Aorta (tissue), 5 donors: ENCODE data around the gene TBC1D10B. TPM values are rescaled to one million over a fixed set of nuclear protein-coding genes. Genes with fewer than 3 reads are reported as not detected.
A peak's percentile ranks its signal among the peaks of the same experiment; 100 is the strongest.
"Not testable (repeated sequence)": the region's sequence is repeated elsewhere in the genome, so short reads cannot be mapped to it uniquely, and the experiment has no call there.

Experiments
- ATAC-seq: fragments of 200-7000 bp; cut with Tn5 transposase; one replicate; pipeline ENCODE4 v1.9.1; 2022; ENCODE audit warnings: moderate library complexity; ENCODE audit not compliant: low FRiP score
- DNase-seq, 2 donors: peaks; one replicate each; pipeline ENCODE4 v3.0.0-alpha.2; 2020
- H3K27ac ChIP-seq, 2 donors: one replicate each; pipeline ENCODE4 v1.5.1; 2013; ENCODE audit warnings: low read length in 2 of 2, mild to moderate bottlenecking in 2 of 2, moderate library complexity in 2 of 2, control low read depth in 1 of 2, inconsistent platforms in 1 of 2, low read depth in 1 of 2
- H3K27me3 ChIP-seq, 2 donors: one replicate each; pipeline ENCODE4 v1.6.1; 2013; ENCODE audit warnings: control low read depth in 1 of 2, low read length in 1 of 2, mild to moderate bottlenecking in 1 of 2, moderate library complexity in 1 of 2; ENCODE audit not compliant: insufficient read depth in 2 of 2, control insufficient read depth in 1 of 2
- H3K36me3 ChIP-seq, 2 donors: one replicate each; pipeline ENCODE4 v1.6.1; 2013; ENCODE audit warnings: control low read depth in 1 of 2, low read length in 1 of 2, mild to moderate bottlenecking in 1 of 2; ENCODE audit not compliant: insufficient read depth in 2 of 2, control insufficient read depth in 1 of 2
- H3K4me1 ChIP-seq, 2 donors: one replicate each; pipeline ENCODE4 v1.6.1; 2013; ENCODE audit warnings: low read length in 2 of 2, control low read depth in 1 of 2, mild to moderate bottlenecking in 1 of 2, moderate library complexity in 1 of 2; ENCODE audit not compliant: insufficient read depth in 2 of 2, control insufficient read depth in 1 of 2
- H3K4me3 ChIP-seq, 2 donors: one replicate each; pipeline ENCODE4 v1.5.1; 2013; ENCODE audit warnings: low read length in 2 of 2, control low read depth in 1 of 2, mild to moderate bottlenecking in 1 of 2
- H3K9me3 ChIP-seq: one replicate; pipeline ENCODE4 v1.6.1; 2013; ENCODE audit warnings: mild to moderate bottlenecking, low read length; ENCODE audit not compliant: control insufficient read depth
- WGBS, 2 donors: extraction: QIAGEN DNeasy Blood & Tissue Kit; methylation state at CpG; one replicate each; pipeline ENCODE4 v1.1.7; 2013; 5-methylcytosine and 5-hydroxymethylcytosine counted together
- intact Hi-C, 2 donors: fragments of 100-400 bp; cut with DNase I; formaldehyde crosslinking; loops; one replicate each; pipeline versions ENCODE4 v1.14.2 to v1.15.0; 2022
- polyA plus RNA-seq, 2 donors: library from polyadenylated mRNA; stranded (reverse); fragments of 200-250 nt; gene quantifications; one replicate each; pipeline ENCODE4 v1.2.3, GENCODE V29; 2013
- total RNA-seq, 2 donors: library from RNA; stranded (reverse); fragmentation: NEBNext Ultra II Directional; extraction: Animal tissue kit (Norgen Biotek cat#: 25700); gene quantifications; one replicate each; pipeline ENCODE4 v1.2.1, GENCODE V29; 2021
- donor health status: healthy with polysubstance abuse.
- donor health status: Bipolar disorder and iron deficiency.
- donor health status: DM: no; HTN: no; CAD: no.
- donor health status: DM: no; HTN: no; CAD: no.
- donor health status: DM: yes; HTN: yes; CAD: no.

Gene TBC1D10B
- total and polyA plus RNA-seq, 4 donors: 10.3 to 38.0 (median 26.4) TPM

DNA sequence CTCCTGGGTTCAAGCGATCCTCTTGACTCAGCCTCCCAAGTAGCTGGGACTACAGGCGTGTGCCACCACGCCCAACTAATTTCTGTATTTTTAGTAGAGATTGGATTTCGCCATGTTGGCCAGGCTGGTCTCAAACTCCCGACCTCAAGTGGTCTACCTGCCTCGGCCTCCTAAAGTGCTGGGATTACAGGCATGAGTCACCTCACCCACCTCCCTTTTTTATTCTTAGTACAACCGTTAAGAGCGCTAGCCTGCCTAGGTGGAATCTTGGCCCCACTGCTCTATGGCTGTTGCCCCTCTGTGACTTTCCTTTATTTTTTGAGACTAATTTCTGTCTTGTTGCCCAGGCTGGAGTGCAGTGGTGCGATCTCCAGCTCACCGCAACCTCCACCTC is 32.3 kb downstream of the TBC1D10B start:
- H3K27ac ChIP-seq, H3K4me1 ChIP-seq, intact Hi-C loops, H3K9me3 ChIP-seq, H3K4me3 ChIP-seq, H3K27me3 ChIP-seq, H3K36me3 ChIP-seq, ATAC-seq: not testable (repeated sequence)
- 88 to 97% methylated on average over 10 of the region's 10 CpGs for WGBS, 2 donors
- peak in 1 of 2 donors; percentile 14 for DNase-seq

DNA sequence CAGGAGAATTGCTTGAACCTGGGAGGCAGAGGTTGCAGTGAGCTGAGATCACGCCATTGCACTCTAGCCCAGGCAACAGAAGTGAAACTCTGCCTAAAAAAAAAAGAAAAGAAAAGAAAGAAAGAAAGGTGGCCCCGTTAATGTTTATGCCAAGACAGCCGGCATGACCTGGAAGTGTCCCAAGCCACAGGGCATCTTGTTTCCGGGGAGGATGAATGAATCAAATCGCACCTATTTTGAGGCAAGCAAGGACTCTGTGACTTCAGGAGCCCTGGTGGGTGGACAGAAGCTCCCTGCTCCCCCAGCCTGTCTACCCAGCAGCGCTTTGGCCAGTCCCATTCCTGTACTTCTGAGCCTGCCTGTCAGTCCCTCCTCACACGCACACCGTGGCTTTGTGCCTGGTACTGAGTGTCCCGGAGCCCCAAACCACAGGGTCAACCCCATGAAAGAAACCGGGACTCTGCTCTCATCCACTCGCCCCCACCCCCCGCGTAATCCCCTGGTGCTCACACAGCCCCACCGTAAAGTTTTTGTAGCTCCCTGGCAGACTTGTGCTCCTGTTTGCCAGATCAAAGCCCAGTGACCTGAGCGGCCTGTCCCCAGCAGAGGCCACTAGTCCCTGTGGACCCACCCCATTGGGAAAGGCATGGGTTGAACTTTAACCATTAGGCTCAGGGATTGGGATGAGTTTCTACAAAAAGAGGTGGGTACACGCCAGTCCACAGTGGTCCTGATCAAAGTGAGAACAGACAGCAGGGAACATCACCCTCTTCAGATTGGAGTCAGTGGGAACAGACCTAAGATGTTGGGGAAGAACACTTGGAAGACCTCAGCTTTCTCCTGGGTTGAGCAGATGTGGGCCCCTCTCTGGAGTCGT is 34.5 kb downstream of the TBC1D10B start:
- H3K4me1 ChIP-seq: no peaks in the 10 kb centered on the region
- H3K27me3 ChIP-seq: no peaks in the 10 kb centered on the region
- DNase-seq (peak in 1 of 2 donors; percentile 69), ATAC-seq (no peak)
- intact Hi-C loops: loop anchor here in 1 of 2 donors (2.0 kb wide), 2 partner anchors 19 to 35 kb away; partner anchors contain the start of genes CD2BP2 and TBC1D10B
- peak overlapping the region in 1 of 2 donors; percentile 40 for H3K4me3 ChIP-seq
- WGBS, 2 donors: 46 to 55% methylated on average over 16 to 17 of the region's 17 CpGs
- H3K9me3 ChIP-seq: no peaks in the 10 kb centered on the region
- peak overlapping the region in 1 of 2 donors; percentile 15 for H3K27ac ChIP-seq
- H3K36me3 ChIP-seq: no peaks in the 10 kb centered on the region

- DNase-seq (peak; percentile 90 to 94), ATAC-seq (peak; percentile 97)
- H3K36me3 ChIP-seq, H3K27me3 ChIP-seq, H3K4me1 ChIP-seq, H3K9me3 ChIP-seq: not testable (repeated sequence)
- Histone ChIP-seq H3K4me3 (peak overlapping the region; percentile 10 to 40), H3K27ac (peak overlapping the region in 1 of 2 donors; percentile 78)
- WGBS, 2 donors: 1% methylated on average over 58 to 70 of the region's 70 CpGs
- intact Hi-C loops: loop anchor here in 1 of 2 donors (2.0 kb wide), 2 partner anchors 20 to 36 kb away; partner anchors contain the start of genes CD2BP2 and TBC1D10B
Measured at GRCh38 chr16:30335028-30335597, 35.2 kb downstream of the TBC1D10B start.

DNA sequence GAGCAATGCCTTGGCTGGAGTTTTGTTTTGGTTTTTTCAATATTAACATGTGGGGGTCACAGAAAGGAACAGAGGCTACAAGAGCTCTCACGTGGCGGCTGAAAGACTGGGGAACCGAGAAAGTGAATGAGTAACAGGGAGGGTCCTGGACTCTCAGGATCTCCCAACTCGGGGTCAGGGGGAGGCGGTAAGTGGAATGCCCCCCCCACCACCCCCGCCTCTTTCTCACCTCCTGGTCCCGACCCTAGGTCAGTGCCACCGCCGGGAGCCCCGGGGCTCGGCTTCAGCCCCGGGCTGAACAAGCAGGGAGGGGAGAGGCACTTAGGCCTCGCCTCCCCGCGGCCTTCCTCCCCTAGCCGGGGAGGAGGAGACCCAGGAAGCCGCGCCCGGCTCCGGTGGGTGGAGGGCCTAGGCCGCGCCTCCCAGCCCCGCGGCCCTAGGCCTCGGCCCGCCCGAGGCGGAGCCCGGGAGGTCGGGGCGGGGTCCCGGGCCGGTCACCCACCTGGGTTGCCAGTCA is 35.8 kb downstream of the TBC1D10B start:
- not testable (repeated sequence) for H3K36me3 ChIP-seq, H3K27ac ChIP-seq, H3K9me3 ChIP-seq, H3K27me3 ChIP-seq, H3K4me1 ChIP-seq
- ATAC-seq: peak; percentile 97
- peak; percentile 92 to 93 for DNase-seq
- 0 to 1% methylated on average over 7 to 28 of the region's 33 CpGs for WGBS, 2 donors
- H3K4me3 ChIP-seq: peak overlapping the region; percentile 40 to 87
- intact Hi-C loops: loop anchor here in 1 of 2 donors (2.0 kb wide), 2 partner anchors 20 to 36 kb away; partner anchors contain the start of genes CD2BP2 and TBC1D10B

- H3K36me3 ChIP-seq, H3K4me1 ChIP-seq, H3K27me3 ChIP-seq, intact Hi-C loops, DNase-seq, H3K4me3 ChIP-seq, H3K27ac ChIP-seq, H3K9me3 ChIP-seq, ATAC-seq: not testable (repeated sequence)
- 65 to 70% methylated on average over 6 of the region's 6 CpGs for WGBS, 2 donors
Measured at GRCh38 chr16:30324220-30324619, 46.1 kb downstream of the TBC1D10B start.

- H3K27me3 ChIP-seq, H3K36me3 ChIP-seq, H3K27ac ChIP-seq, H3K4me1 ChIP-seq, H3K4me3 ChIP-seq, intact Hi-C loops, H3K9me3 ChIP-seq, ATAC-seq, DNase-seq: not testable (repeated sequence)
- 48 to 63% methylated on average over 2 of the region's 2 CpGs for WGBS, 2 donors
Measured at GRCh38 chr16:30318647-30319046, 51.6 kb downstream of the TBC1D10B start.

- H3K27ac ChIP-seq, H3K4me1 ChIP-seq, intact Hi-C loops, H3K36me3 ChIP-seq, ATAC-seq, H3K27me3 ChIP-seq, DNase-seq, H3K9me3 ChIP-seq, H3K4me3 ChIP-seq: not testable (repeated sequence)
- WGBS, 2 donors: 84 to 96% methylated on average over 3 of the region's 4 CpGs
Measured at GRCh38 chr16:30310937-30311336, 59.4 kb downstream of the TBC1D10B start.

GRCh38 chr16:30309255-30309654 is 61.0 kb downstream of the TBC1D10B start:
- H3K27me3 ChIP-seq, DNase-seq, H3K36me3 ChIP-seq, intact Hi-C loops, H3K9me3 ChIP-seq, H3K4me1 ChIP-seq, H3K27ac ChIP-seq, H3K4me3 ChIP-seq, ATAC-seq: not testable (repeated sequence)
- WGBS, 2 donors: 95 to 97% methylated on average over 5 of the region's 5 CpGs
